ENCODE data around the gene IGSF10. TPM values are rescaled to one million over a fixed set of nuclear protein-coding genes. Genes with fewer than 3 reads are reported as not detected.

IGSF10 gene
- polyA plus RNA-seq, 1 donor (not counting 4 experiments of a cell fraction or from before 2014, with no cell fraction given): under 0.01 TPM

- no peak overlapping the region for H3K4me2 ChIP-seq (ENCODE audit: control insufficient read depth, extremely low read depth, insufficient read depth, low read depth, low read length)
- no peaks in the 10 kb centered on the region for H3K36me3 ChIP-seq (ENCODE audit: control insufficient read depth in 2 of 2, extremely low read depth in 1 of 2, insufficient read depth in 2 of 2, low read length in 2 of 2)
- no peak overlapping the region for H3K4me3 ChIP-seq (ENCODE audit: control insufficient read depth in 2 of 3, extremely low read depth in 1 of 3, insufficient read depth in 2 of 3, low read depth in 1 of 3, low read length in 3 of 3)
- no peaks in the 10 kb centered on the region for H3K27me3 ChIP-seq (ENCODE audit: control insufficient read depth, extremely low read depth, insufficient read depth, low read length)
- TF ChIP-seq CTCF (optimal IDR thresholded peaks at IDR 0.05 in 1 of 3, IDR thresholded peaks at IDR 0.05 in 1 of 3, conservative IDR thresholded peaks at IDR 0.05 in 1 of 3; ENCODE audit: extremely low read depth in 1 of 3, insufficient read depth in 2 of 3, low read length in 3 of 3) (peak in 2 of 3 experiments; percentile 11 to 45), EZH2 (IDR thresholded peaks at IDR 0.05; ENCODE audit: low read length) (no peak)
- H3K9me1 ChIP-seq (ENCODE audit: control insufficient read depth, extremely low read depth, insufficient read depth, low read length): no peaks in the 10 kb centered on the region
- H3K9ac ChIP-seq (ENCODE audit: control insufficient read depth, extremely low read depth, insufficient read depth, low read length): no peak overlapping the region
- no peaks in the 10 kb centered on the region for H3K9me3 ChIP-seq (ENCODE audit: control insufficient read depth, low read depth, low read length)
- no peaks in the 10 kb centered on the region for H4K20me1 ChIP-seq (ENCODE audit: control insufficient read depth, extremely low read depth, insufficient read depth, low read length)
- FAIRE-seq: no peak
- H3K79me2 ChIP-seq (ENCODE audit: control insufficient read depth, insufficient read depth, low read length): no peaks in the 10 kb centered on the region
- H2AFZ ChIP-seq (ENCODE audit: control insufficient read depth, low read length): no peak overlapping the region
- dilution Hi-C loops (cut with MboI; ENCODE audit: extremely low pct_ligation_motif_present, low sequenced_read_pairs): no loop called here
- no peaks in the 10 kb centered on the region for H3K4me1 ChIP-seq (ENCODE audit: control insufficient read depth, extremely low read depth, insufficient read depth, low read length)
- no peak for DNase-seq (ENCODE audit: low read depth, low spot score)
- H3K27ac ChIP-seq (ENCODE audit: control insufficient read depth, insufficient read depth, low read length): no peak overlapping the region
Measured at GRCh38 chr3:151412989-151413388, 47.9 kb downstream of the IGSF10 start.

Small RNA genes lying within 50 kb of the gene (small RNA-seq; reads per million reads assigned to genes)
- gene AC117454.1 (ENCODE audit: insufficient read length in 3 of 3, low read depth in 3 of 3, low replicate concordance in 1 of 3): 0 reads per million in 3 experiments

Other genes starting within 250 kb of the IGSF10 start
- gene P2RY14, start 182.5 kb downstream of the IGSF10 start, polyA plus RNA-seq: not detected in 3 replicates
- gene GPR87, start 144.2 kb downstream of the IGSF10 start, polyA plus RNA-seq: 90.0 to 109 TPM (median 106 TPM) in 3 replicates
- gene P2RY13, start 131.5 kb downstream of the IGSF10 start, polyA plus RNA-seq: not detected in 3 replicates
- not detected in 3 replicates for gene P2RY12, start 76.3 kb downstream of the IGSF10 start, polyA plus RNA-seq